PC-3 (cell line): ENCODE results near the gene C4orf50.

Experiments
- CTCF ChIP-seq: fragments of 300-600 bp; sonication (generic); conservative IDR thresholded peaks from 2 replicates; pipeline ENCODE4 v1.5.1; 2017; ENCODE audit warnings: antibody characterized with exemption, low read depth, mild to moderate bottlenecking, low read length
- EZH2 ChIP-seq: fragments of 300-600 bp; sonication (generic); IDR thresholded peaks from one replicate; pipeline ENCODE4 v1.6.1; 2017; ENCODE audit warnings: antibody characterized with exemption, mild to moderate bottlenecking, low read length; ENCODE audit not compliant: unreplicated experiment

- TF ChIP-seq CTCF (no peak), EZH2 (no peak)
Observed at GRCh38 chr4:5965225-5965624, 53.0 kb downstream of the C4orf50 start.
